Neutrophil (primary cell): ENCODE measurements around the gene SPIRE2.
A peak's percentile ranks its signal among the peaks of the same experiment; 100 is the strongest.
"Not testable (repeated sequence)": the region's sequence is repeated elsewhere in the genome, so short reads cannot be mapped to it uniquely, and the experiment has no call there.

Experiments
- H3K27ac ChIP-seq: fragments of 200-600 bp; sonication (generic); 2 replicates; pipeline ENCODE4 v1.5.1; 2016; ENCODE audit warnings: mild to moderate bottlenecking, moderate library complexity
- H3K27me3 ChIP-seq: fragments of 200-600 bp; sonication (generic); 2 replicates; pipeline ENCODE4 v1.6.0; 2016; ENCODE audit warnings: mild to moderate bottlenecking
- H3K36me3 ChIP-seq: fragments of 200-600 bp; sonication (generic); 2 replicates; pipeline ENCODE4 v1.5.1; 2017
- H3K4me1 ChIP-seq, 2 experiments: fragments of 200-600 bp in 1 of 2; sonication (generic) in 1 of 2; 1 replicate in 1 of 2; 2 replicates in 1 of 2; pipeline versions ENCODE4 v1.5.1 to v1.6.1; 2013 to 2016; ENCODE audit warnings: low read depth in 1 of 2, low read length in 1 of 2, mild to moderate bottlenecking in 1 of 2, moderate library complexity in 1 of 2; ENCODE audit not compliant: control insufficient read depth in 1 of 2, insufficient read depth in 1 of 2
- H3K4me3 ChIP-seq, 2 experiments: fragments of 200-600 bp in 1 of 2; sonication (generic) in 1 of 2; 1 replicate in 1 of 2; 2 replicates in 1 of 2; pipeline ENCODE4 v1.5.1; 2013 to 2016; ENCODE audit warnings: low read depth in 1 of 2, low read length in 1 of 2, mild to moderate bottlenecking in 1 of 2, moderate library complexity in 1 of 2
- H3K9me3 ChIP-seq: fragments of 200-600 bp; sonication (generic); 2 replicates; pipeline ENCODE4 v1.5.1; 2016
- CTCF ChIP-seq: fragments of 200-600 bp; sonication (generic); IDR thresholded peaks from 2 replicates; pipeline ENCODE4 v1.5.1; 2016; ENCODE audit warnings: antibody characterized with exemption

SPIRE2 gene

GRCh38 chr16:89827383-89828198 lies 684 bp upstream of the SPIRE2 start:
- peaks cover 58% of the 10 kb centered on the region for H3K27me3 ChIP-seq
- H3K27ac ChIP-seq: no peak overlapping the region
- no peaks in the 10 kb centered on the region for H3K36me3 ChIP-seq
- H3K4me1 ChIP-seq: peaks cover 0 to 7% of the 10 kb centered on the region in 2 experiments
- no peaks in the 10 kb centered on the region for H3K9me3 ChIP-seq
- no peak for TF ChIP-seq CTCF
- H3K4me3 ChIP-seq: no peak overlapping the region

GRCh38 chr16:89828870-89829629 lies 775 bp downstream of the SPIRE2 start:
- Histone ChIP-seq H3K36me3 (no peaks in the 10 kb centered on the region), H3K4me3 (peak overlapping the region in 1 of 2 experiments; percentile 38)
- no peak for TF ChIP-seq CTCF

GRCh38 chr16:89829630-89830437 lies 1.6 kb downstream of the SPIRE2 start:
- no peaks in the 10 kb centered on the region for H3K9me3 ChIP-seq
- peaks cover 0 to 7% of the 10 kb centered on the region in 2 experiments for H3K4me1 ChIP-seq
- peaks cover 58% of the 10 kb centered on the region for H3K27me3 ChIP-seq
- no peaks in the 10 kb centered on the region for H3K36me3 ChIP-seq
- H3K4me3 ChIP-seq: no peak overlapping the region
- no peak for TF ChIP-seq CTCF
- no peak overlapping the region for H3K27ac ChIP-seq

More at GRCh38 chr16:89828870-89829629, 775 bp downstream of the SPIRE2 start:
- H3K27ac ChIP-seq: no peak overlapping the region
- peaks cover 0 to 7% of the 10 kb centered on the region in 2 experiments for H3K4me1 ChIP-seq
- H3K27me3 ChIP-seq: peaks cover 58% of the 10 kb centered on the region
- H3K9me3 ChIP-seq: no peaks in the 10 kb centered on the region

- Histone ChIP-seq H3K4me1 (peaks cover 4 to 9% of the 10 kb centered on the region in 2 experiments), H3K27me3 (peaks cover 44% of the 10 kb centered on the region), H3K4me3 (no peak overlapping the region), H3K27ac (no peak overlapping the region), H3K9me3 (no peaks in the 10 kb centered on the region), H3K36me3 (no peaks in the 10 kb centered on the region)
- no peak for TF ChIP-seq CTCF
These were observed 3.6 kb downstream of the SPIRE2 start for GRCh38 chr16:89831810-89832328.

- not testable (repeated sequence) for H3K27ac ChIP-seq, H3K9me3 ChIP-seq, H3K36me3 ChIP-seq, H3K4me3 ChIP-seq
- H3K27me3 ChIP-seq: peaks cover 26% of the 10 kb centered on the region
- peaks cover 22% of the 10 kb centered on the region in 2 experiments for H3K4me1 ChIP-seq
These were observed 5.5 kb downstream of the SPIRE2 start for GRCh38 chr16:89833664-89834363.

- not testable (repeated sequence) for H3K27ac ChIP-seq, H3K9me3 ChIP-seq, H3K4me3 ChIP-seq, H3K36me3 ChIP-seq
- peaks cover 21 to 22% of the 10 kb centered on the region in 2 experiments for H3K4me1 ChIP-seq
- peaks cover 15% of the 10 kb centered on the region for H3K27me3 ChIP-seq
These were observed 6.6 kb downstream of the SPIRE2 start for GRCh38 chr16:89834813-89835363.

GRCh38 chr16:89836484-89836883 lies 8.2 kb downstream of the SPIRE2 start:
- not testable (repeated sequence) for H3K27ac ChIP-seq, H3K9me3 ChIP-seq, H3K36me3 ChIP-seq, H3K27me3 ChIP-seq
- peak overlapping the region in 1 of 2 experiments; percentile 10 for H3K4me3 ChIP-seq
- H3K4me1 ChIP-seq: peaks cover 21 to 22% of the 10 kb centered on the region in 2 experiments
